ENCODE results near the gene DNAH12.
"Not testable (repeated sequence)": the region's sequence is repeated elsewhere in the genome, so short reads cannot be mapped to it uniquely, and the experiment has no call there.

DNAH12 gene

DNA sequence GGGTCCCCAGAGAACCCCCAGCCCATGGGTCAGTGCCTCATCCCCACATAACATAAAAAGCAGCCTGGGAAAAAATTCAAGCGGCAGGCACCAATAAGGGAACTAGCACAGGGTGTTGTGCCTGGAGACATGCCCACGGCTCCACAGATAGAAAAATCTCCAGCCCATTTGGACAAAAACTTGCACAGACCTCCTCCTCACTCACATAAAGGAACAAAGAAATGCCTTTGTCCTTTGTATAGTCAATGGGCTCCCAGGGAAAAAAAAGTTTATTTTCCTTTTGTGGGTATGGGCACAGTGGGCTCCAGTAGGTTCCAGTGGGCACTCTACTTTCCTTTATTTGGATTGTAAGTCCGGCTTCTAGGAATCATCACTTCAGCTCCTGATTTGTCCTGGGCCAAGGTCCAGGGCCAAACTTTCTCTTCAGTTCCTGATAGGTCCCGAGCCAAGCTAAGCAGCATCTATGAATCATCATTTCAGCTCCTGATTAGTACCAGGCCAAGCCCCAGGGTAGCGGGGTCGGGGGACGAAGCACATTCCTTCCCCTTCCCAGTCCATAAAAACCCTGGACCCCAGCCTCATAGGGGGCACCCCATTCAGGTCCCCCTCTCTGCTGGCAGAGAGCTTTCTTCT, 1.6 kb upstream of the DNAH12 start:
- no peak for DNase-seq (ENCODE audit: low read depth, low spot score)

DNA sequence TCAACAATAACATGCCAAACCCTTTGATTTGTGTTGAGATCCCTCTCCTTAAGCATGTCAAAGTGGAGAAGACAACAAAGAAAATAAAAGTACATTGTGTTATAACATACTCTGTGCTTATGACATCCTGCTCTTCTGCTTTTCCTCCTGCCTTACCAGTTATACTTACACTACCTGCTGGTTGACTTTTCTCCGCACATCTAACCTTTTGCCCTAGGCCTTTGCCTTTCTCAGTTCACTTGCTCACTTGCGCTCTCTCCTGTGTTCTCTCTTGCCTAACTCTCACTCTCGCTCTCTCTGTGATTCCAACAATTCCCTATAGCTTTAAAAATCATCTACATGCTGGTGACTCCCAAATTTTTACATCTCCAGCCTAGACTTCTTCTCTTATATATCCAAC, 5.7 kb downstream of the DNAH12 start:
- DNase-seq (ENCODE audit: low read depth, low spot score) = no peak

DNA sequence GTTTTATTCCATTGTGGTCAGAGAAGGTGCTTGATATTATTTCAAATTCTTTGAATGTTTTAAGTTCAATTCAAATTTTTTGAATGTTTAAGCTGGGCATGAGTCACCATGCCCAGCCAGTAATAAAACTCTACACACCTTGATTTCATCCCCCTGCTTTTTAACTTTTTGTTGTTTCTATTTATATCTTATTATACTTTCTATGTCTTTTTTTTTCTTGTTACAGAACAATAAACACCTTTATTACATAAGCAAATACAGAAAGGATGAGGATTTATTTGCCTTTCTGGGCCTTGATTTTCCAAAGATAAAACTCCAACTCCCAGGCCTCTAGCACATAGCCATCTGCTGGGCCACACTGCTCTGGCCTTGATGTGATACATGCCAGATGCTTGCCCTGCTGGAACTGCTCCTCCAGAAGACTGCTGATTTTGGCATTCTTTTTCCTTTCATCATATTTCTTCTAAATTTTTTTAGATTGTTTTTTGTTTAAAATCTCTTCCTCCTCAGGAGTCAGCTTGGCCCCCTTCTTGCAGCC, 14.0 kb downstream of the DNAH12 start:
- DNase-seq (ENCODE audit: low read depth, low spot score) = no peak

DNA sequence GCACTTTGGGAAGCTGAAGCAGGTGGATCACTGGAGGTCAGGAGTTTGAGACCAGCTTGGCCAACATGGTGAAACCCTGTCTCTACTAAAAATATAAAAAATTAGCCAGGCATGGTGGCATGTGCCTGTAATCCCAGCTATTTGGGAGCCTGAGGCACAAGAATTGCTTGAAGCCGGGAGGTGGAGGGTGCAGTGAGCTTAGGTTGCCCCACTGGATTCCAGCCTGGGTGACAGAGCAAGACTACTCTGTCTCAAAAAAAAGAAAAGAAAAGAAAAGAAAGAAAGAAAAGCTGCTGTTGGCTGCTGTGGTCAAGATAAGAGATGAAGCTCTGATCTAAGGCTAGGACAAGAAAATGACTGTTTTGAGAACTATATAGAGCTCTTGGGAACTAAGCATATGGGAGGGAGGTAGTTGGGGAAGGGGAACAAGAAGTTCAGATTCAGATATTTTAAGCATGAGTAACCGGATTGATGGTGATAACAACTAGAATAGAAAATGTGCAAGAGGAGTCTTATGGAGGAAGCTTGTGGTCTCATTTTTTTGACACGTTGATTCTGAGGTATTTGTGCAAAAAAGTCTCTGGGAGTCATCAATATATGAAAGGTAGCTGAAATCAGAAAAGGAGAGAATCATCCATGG, 25.7 kb downstream of the DNAH12 start:
- no peak for DNase-seq (ENCODE audit: low read depth, low spot score)

DNA sequence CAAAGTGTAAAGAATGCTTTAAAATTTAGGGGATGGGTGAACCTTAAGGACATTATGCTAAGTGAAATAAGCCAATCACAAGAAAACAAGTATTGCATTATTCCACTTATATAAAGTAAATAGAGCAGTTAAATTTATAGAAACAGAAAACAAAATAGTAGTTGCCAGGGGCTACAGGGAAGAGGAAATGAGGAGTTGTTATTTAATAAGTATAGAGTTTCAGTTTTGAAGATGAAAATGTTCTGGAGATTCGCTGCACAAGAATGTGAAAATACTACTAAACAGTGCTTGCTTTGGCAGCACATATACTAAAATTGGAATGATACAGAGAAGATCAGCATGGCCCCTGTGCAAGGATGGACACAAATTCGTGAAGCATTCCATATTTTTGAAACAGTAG, 32.0 kb downstream of the DNAH12 start:
- DNase-seq (ENCODE audit: low read depth, low spot score) = no peak

DNA sequence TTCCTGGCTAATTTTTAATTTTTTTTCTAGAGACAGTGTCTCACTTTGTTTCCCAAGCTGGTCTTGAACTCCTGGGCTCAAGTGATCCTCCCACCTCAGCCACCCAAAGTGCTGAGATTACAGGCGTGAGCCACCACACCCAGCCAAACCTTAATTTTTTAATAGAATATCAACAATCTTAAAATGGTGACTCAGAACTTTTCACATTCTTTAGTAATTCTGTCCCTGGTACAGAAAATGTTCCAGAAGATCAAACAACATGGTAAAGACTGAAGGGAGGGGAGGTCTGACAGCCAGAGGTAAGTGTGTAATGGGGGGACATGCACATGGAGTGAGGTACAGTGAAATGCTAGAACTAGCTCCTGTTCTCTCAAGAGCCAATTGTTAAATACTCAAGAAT, 38.2 kb downstream of the DNAH12 start:
- no peak for DNase-seq (ENCODE audit: low read depth, low spot score)

DNA sequence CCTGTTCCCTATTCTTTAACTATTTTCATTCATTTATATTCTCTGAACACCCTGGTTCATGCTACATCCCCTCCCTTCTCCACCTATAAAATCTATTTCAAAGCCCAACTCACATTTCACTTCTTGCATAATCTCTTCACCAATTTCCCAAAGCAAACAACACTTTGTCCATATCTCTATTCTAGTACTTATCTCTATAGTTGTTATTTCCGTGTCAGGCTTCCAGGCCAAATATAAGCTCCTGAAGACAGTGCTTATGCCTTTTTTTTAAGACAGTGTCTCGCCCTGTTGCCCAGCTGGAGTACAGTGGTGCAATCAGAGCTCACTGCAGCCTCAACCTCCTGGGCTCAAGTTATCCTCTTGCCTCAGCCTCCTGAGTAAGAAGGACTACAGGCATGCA, 43.6 kb downstream of the DNAH12 start:
- DNase-seq (ENCODE audit: low read depth, low spot score) = no peak

DNA sequence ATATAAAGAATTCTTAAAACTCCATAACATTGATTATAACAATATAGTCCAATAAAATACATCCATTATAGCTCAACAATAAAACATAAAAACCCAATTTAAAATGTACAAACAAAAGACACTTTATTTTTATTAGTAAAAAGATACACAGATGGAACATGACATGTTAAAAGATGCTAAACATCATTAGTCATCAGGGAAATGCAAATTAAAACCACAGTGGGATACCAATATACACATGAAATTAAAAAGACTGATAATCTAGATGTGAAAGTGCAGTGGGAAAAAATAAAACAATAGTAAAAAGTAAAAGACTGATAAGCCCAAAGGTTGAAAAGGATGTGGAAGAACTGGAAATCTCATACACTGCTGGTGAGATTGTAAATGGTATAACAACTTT, 46.2 kb downstream of the DNAH12 start:
- DNase-seq (ENCODE audit: low read depth, low spot score) = no peak

GRCh38 chr3:57484563-57484962, 59.6 kb downstream of the DNAH12 start:
- no peak for DNase-seq (ENCODE audit: low read depth, low spot score)

- not testable (repeated sequence) for DNase-seq (ENCODE audit: low read depth, low spot score)
Observed at GRCh38 chr3:57477193-57477592, 67.0 kb downstream of the DNAH12 start.

DNA sequence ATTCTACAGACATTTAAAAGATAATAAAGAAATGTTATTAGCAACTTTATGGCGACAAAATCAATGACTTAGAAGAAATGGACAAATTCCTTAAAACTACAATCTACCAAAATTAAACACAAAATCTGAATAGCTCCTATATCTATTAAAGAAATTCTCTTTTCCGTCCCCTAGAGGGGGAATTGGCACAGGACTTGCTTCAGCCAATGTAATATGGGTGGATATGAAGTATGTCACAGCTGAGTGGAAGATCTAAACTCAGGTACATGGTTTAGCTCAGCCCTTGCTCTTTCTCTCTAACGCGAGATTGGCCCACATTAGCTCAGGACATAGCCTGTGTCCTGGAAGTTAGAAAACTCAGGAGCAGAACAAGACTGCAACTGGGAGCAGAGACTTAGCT, 79.3 kb downstream of the DNAH12 start:
- no peak for DNase-seq (ENCODE audit: low read depth, low spot score)

- no peak for DNase-seq (ENCODE audit: low read depth, low spot score)
Observed at GRCh38 chr3:57464011-57464410, 80.1 kb downstream of the DNAH12 start.

DNA sequence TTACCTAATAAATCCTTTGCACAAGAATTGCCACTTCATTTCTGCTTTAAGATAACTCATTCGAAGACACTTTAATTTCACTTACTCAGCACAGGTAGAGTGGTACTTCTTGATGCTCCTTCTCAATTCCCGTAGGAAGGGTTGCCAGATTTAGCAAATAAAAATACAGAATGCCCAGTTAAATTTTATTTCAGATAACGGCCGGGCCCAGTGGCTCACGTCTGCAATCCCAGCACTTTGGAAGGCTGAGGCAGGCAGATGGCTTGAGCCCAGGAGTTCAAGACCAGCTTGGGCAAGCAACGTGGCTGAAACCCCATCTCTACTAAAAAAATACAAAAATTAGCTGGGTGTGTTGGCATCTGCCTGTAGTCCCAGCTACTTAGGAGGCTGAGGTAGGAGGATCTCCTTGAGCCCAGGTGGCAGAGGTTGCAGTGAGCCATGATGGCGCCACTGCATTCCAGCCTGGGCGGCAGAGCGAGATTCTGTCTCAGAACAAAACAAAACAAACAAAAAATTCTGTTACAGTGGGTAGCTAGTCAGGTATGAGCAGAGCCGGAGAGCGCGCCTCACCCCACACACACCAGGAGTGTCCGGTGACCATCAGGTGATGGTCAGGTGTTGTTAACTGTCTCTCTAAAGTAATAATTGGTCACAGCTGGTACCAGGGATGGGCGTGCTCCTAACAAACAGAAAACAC, 92.8 kb downstream of the DNAH12 start:
- no peak for DNase-seq (ENCODE audit: low read depth, low spot score)

GRCh38 chr3:57449276-57449847, 94.8 kb downstream of the DNAH12 start:
- DNase-seq (ENCODE audit: low read depth, low spot score) = not testable (repeated sequence)

GRCh38 chr3:57448489-57448888, 95.7 kb downstream of the DNAH12 start:
- DNase-seq (ENCODE audit: low read depth, low spot score) = not testable (repeated sequence)

- DNase-seq (ENCODE audit: low read depth, low spot score) = no peak
Observed at GRCh38 chr3:57446318-57446841, 97.8 kb downstream of the DNAH12 start.

DNA sequence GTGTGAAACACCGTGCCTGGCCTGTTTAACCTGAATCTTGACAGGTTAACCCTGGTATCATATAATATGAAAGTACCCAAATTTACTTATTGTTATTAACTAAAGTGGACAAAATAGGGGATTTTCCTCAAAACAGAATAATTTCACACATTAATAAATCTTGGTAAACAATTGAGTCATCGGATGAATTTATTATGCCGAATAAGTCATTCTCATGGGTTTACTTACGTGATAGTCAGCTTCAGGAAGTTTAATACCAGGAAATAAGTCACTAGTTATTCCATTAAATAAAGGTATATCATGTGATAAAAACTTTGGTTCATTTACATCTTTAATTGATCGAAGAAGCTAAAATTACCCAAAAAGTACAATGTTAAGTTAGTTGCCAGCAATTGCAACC, 99.7 kb downstream of the DNAH12 start:
- no peak for DNase-seq (ENCODE audit: low read depth, low spot score)

DNA sequence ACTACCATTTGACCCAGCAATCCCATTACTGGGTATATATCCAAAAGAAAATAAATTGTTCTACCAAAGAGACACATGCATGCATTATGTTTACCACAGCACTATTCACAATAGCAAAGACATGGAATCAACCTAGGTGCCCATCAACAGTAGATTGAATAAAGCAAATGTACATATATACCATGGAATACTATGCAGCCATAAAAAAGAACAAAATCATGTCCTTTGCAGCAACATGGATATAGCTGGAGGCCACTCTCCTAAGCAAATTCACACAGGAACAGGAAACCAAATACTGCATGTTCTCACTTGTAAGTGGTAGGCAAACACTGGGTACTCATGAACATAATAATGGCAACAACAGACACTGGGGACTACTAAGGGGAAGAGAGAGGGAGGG, 104.0 kb downstream of the DNAH12 start:
- DNase-seq (ENCODE audit: low read depth, low spot score) = not testable (repeated sequence)

- not testable (repeated sequence) for DNase-seq (ENCODE audit: low read depth, low spot score)
Observed at GRCh38 chr3:57438460-57438859, 105.7 kb downstream of the DNAH12 start.

DNA sequence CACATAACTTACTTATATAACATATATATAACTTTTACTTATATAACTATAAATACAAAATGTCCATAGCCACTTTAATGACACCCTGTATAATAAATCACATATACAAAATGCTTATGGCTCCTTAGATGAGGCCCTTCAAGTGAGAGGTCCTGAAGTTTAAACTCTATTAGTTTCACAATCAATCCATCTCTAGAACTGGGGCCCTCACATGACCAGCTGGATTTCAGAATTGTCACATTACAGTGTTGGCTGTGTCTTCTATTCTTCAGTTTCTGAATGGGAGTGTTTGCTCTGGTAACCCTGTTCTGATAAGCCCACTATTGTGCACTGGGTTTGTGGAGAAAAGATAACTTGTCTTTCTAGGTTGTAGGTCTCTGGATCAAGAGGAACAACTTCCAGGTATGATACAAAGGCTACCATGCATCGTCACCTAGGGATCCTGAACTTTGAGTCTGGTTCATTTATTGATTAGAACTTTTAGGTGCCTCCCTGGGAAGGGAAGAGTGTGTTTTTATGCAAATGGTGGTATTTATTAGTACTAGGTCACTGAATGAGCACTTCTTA, 107.9 kb downstream of the DNAH12 start:
- DNase-seq (ENCODE audit: low read depth, low spot score) = no peak

DNA sequence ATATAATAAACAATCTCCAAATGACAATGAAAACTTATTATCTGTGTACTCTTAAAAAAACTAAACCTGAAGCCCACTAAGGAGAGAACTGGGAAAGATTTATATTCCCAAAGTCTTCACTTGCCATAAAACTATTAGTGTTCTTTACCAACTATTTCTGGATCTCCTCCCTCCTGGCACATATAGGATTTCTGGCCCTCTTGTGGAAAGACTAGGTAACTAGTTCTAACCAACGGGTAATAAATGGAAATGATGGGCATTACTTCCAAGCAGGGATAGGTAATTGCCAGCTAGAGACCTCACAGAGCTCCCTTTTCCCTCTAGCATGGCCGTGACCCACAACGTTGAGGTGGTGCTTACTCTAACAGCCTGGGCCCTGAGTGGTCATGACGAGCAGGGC, 110.1 kb downstream of the DNAH12 start:
- DNase-seq (ENCODE audit: low read depth, low spot score) = no peak

DNA sequence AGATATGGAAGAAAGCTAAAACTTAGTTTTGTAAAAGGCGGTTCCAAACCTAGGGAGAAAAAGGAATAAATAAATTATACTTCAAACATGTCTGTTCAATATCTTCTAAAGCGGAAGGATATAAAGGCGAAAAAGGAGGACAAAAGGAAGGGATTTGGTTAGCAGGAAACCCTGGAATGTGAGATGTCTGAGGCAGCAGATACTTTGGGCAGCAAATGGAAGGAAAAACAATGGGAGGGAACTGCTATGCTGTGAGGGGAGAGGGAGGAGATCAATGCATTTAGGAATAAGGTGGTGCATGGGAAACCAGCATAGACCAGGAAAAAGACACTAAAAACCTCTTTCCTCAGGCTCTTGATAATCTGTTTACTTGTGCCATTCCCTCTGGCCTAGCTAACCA, 120.8 kb downstream of the DNAH12 start:
- no peak for DNase-seq (ENCODE audit: low read depth, low spot score)

Data from activated CD4-positive, CD25-positive, alpha-beta regulatory T cell treated with anti-CD3 and anti-CD28 coated beads, Interleukin-2, amount 50 U/mL, for 16 hours (primary cell).